HL-60/S4 treated with phorbol 12-myristate 13-acetate at 8.2 ng/mL for 4 days and 3 days (cell line): ENCODE results near the gene XK.

ENCODE experiments used
- in situ Hi-C: fragments of 300-500 bp; cut with MboI; formaldehyde crosslinking; loops from 2 replicates; pipeline ENCODE4 v1.15.0; 2022; ENCODE audit warnings: low sequenced_read_pairs

XK gene

DNA sequence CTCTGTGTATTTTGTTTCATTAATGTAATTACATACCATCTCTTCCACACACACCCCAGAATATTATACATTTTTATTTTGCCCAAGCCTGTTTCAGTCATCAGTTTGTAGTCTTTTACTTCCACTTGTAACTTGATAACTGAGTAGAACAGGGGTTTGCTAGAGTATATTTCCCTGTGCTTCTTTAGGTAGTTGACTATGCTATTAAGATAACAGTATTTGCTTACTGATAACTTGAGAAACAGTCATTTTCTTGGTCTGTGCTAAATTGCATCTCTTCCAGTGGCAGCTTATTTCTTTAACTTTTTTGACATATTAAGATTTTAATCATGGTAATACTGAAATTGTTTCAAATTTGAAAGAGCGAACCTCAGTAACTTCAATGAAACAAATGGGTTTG lies 7.0 kb upstream of the XK start:
- in situ Hi-C loops, result no loop called here

DNA sequence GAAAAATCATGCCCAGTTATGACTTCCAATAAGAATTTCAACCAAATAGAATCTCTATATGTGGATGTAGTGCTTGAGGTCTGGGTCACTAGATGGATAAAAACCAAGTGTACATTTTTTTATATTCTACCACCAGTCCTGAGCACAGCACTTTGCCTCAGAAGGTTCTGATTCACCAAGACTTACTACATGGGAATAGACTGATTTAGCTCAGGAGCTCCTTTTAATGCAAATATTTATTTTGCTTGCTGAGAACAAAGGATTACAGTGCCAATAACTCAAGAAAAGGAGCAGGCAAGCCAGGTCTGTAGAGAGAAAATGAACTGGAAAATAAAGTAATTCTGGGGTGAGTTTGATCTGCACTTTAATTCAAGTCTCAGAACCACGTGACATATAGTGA lies 6.4 kb upstream of the XK start:
- in situ Hi-C loops, result no loop called here

DNA sequence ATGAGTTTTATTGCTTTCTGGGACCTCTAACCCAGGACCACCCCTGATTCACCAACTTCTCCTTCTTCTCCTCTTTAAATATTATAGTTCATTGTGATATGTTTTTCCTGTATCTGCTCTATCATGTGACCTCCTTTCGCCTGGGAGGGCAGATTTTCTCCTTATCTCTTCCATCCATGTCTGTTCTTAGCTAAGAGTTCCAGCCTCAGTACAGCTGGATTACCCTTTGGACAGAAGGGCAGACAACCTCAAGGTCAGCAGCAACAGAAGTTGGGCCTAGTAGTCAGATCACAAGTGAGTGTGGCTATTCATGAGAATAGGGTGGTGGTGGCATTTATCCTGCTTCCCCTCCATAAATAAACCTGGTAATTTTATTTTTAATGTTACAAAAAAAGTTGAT lies 5.7 kb upstream of the XK start:
- in situ Hi-C loops, result no loop called here

DNA sequence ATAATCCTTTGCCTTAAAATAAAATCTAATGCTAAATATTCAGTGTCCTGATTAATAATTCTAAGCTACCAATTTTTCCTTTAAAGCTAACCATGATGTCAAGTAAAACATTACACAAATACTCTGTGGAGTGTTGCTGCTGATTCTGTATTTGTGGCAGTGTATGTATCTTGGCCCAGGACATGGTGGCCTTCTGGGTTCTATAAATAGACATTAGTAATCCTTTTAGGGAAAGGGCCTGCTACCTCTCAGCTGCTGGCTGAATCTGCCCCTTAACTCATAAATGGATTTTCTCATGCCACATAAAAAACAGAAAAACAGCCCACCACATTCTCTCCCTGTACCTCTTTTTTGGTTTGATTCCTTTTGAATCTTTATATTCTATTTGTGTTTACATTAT lies 1.2 kb upstream of the XK start:
- in situ Hi-C loops, result no loop called here

DNA sequence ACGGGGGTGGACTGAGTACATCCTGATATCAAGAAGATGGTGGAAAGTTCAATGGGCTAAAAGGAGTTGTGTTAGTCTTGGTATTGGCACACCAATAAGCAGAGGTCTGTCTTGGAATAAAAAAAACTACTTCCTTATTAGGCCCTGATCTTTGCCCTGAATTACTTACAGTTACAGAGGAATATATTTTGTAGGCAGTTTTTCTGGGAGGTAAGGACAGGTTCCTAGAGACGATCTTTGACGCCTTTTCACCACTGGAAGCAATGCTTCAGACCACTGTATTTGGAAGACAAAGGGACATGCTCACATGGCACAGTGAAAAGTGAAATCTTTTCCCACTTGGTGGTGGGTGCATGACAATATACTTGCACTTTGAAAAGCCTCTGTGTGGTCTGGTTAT lies 618 bp upstream of the XK start:
- in situ Hi-C loops, result no loop called here

DNA sequence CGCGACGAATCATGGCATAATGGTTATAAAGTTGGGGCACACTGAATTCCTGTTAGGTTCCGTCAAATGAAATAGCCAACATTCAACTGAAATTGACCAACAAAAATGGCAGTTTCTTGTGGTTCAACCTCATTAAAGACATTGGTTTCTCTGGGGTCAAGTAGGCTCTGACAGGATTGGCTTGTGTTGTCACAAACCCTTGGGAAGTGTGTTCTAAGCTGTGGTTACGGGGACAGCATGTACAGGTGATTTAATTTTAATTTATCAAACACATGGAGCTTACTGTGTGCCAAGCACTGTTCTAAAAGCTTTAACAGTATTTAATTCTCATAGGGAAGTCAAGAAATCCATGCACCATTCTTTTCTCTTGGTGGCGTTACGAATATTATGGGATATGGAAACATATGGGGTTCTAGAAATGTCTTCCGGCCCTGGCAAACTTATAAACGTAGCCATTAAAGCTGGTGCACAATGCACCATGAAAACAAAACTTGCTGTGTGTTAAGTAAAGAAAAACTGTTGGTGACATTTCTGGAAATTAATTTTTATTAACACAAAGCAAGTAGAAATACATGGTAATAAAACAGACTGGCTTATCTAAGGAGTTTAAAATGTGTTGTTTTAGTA lies 891 bp downstream of the XK start:
- in situ Hi-C loops, result no loop called here

DNA sequence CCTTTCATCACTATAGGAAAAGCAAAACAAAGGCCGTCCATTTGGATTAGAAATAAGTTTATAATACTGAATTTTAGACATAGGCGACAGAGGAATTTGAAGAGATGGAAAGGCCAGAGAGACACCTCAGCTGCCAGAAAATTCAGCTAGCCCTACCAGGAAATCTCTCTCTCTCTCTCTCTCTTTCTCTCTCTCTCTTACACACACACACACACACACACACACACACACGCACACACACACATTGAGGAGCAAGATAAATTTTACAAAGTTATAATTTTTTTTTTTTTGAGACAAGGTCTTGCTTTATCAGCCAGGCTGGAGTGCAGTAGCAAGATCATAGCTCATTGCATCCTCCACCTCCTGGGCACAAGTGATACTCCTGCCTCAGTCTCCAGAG lies 1.4 kb downstream of the XK start:
- in situ Hi-C loops, result no loop called here

DNA sequence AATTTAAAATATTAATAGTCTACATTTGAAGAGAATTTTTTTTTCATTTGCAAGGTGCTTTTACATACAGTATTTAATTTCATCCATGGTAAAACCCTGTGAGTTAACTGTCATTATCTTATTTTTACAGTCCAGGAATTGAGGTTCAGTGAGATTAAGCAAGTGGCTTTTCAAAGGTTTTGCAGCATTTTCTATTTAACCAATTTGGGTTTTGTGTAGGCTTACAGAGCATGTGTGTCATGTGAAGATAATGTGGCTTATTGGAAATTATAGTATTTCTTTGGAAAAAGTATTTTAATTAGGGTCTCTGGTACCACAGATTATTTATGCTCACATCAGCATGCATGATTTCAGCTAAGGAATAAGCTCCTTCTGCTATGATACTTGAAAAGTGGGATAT lies 4.5 kb downstream of the XK start:
- in situ Hi-C loops, result no loop called here

DNA sequence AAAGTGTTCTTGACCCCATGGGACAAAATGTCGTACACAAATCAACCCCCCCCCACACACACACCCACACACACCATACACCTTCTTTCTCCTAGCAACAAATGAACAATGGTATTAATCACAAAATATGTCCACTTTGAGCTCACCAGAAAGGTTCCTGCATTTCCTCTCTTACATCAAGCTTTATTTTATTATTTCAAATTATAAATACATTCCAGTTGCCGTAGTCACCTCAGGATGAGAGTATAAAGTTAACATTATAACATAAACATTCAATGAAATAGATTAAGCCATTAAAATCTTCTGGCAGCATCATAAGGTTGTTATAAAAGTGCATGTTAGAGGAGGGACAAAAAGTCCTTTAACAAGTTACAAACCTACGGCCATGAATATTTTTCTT lies 7.3 kb downstream of the XK start:
- in situ Hi-C loops, result no loop called here

DNA sequence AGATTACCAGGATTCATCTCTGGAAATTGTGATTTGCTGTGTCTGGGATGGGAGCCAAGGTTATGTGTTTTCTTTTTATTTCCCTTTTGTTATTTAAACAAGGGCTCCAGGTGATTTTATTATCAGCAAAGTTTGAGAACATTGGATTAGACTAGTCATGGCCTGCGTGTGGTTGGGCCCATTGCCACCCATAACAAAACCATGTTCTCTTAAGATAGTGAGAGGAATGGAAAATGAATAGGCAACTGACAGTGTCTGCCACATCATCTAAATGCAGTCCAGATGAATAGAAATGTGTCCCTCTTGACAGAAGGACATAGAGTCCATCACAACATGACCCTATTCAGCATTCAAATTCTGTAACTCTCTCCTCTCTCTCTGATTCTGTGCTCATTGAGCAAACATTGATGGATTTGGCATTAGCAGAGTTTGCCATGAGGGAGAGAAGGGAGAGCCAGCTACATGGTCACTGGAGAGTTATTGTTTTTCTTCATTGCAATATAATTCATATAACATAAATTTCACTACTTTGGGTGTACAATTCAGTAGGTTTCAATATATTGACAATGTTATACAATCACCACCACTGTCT lies 11.7 kb downstream of the XK start:
- in situ Hi-C loops, result no loop called here

DNA sequence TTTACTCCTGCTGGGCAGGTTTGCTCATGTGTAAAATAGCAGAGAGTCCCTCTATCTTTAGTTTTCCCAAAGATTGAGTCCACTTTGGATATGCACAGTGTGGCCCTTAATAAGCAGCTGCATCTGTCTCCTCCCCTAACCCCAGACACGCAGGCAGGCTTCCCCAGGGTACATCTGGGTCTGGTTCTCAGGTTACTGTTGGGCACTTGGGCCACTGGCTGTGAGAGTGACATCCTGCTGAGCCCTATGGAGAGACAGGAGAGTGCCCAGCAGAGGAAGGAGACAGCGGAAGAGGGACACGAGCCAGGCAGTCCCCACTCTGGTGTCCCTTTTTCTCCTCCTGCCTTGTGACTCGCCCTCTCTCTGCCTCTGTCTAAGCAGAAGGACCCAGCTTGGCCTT lies 16.0 kb downstream of the XK start:
- in situ Hi-C loops, result no loop called here

DNA sequence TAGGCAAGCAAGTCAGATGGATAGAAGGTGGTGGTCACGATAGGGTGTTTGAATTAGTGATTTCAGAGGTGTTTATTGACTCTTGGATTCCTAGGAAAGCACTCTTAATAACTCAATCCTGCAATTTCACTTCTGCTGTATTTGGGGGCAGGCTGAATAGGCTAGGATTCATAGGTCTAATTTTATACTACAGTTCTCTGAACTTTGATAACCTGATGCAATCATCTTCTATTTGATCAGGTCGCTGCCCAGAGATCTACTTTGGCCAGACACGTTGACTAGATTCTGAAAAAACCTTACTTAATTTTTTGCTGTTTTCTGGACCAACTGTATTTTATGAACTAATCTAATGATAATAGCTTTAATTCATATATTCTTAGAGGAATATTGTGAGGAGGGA lies 26.4 kb downstream of the XK start:
- in situ Hi-C loops, result no loop called here

DNA sequence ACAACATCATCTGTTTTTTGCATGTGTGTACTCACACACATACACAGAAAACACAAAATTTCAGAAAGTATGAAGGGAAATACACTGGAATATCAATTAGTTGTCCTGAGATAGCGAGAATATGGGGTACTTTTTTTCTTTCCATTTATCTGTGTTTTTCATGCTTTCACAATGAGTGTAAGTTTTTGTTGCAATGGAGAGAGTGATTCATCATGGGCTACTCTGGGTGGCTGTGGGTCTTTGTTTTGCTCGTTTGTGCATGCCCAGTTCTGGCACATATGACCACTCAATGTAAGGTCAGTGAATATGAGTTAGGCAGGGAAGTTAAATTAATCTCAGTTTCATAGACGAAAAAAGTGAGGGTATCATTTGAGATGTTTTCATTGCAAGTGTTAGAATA lies 26.9 kb downstream of the XK start:
- in situ Hi-C loops, result no loop called here

DNA sequence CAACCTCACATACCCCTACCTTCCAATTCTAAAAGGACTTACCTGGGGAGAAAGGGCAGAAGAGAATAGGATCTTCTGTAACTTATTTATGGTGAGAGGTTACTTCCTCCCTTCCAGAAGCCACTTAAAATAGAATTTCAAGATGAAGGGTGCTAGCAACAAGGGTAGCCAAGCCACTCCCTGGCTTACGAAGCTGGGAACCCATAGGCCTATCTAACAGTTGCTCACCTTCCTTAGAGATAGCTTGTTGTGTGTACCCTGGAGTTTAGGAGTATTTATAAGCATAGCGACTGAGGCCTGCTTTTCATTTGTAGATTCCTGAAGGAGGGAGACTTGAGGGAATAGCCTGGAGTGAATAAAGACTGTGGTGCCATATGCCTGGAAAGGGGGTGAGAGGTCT lies 28.9 kb downstream of the XK start:
- in situ Hi-C loops, result no loop called here

DNA sequence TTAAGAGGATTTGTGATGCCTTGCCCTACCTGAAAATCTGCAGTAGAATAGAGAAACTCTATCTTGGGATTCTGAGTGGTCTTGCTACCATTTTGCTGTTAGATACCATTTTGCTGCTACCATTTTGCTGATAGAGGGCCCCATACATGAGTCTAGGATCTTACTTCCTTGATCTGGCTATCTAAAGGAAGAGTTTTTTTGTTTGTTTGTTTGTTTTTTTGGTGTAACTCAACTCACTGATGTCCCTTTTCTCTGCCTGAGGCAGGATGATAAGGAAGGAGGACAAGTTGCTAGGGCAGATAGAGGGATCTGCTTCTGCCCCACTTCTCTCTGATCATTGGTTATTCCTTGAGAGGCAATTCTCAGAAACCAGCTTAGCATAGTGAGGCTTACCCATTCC lies 31.0 kb downstream of the XK start:
- in situ Hi-C loops, result no loop called here

DNA sequence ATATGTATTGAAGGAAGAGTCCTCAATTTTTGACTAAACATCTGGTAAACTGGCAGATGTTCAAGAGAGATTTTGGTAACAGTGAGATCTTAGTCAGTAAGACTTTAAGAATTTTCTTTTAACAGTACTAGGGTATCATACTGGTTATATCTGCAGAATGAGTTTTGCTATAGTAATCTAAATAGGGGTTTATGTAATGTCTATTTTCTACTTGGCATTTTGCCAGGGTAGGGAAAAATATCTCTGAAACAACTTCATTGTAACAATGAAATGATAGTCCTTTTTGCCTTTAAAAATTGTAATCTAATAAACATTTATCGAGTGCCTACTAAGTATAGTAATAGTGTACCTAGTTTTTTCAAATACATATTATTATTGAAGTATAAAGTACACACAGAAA lies 32.1 kb downstream of the XK start:
- in situ Hi-C loops, result no loop called here

DNA sequence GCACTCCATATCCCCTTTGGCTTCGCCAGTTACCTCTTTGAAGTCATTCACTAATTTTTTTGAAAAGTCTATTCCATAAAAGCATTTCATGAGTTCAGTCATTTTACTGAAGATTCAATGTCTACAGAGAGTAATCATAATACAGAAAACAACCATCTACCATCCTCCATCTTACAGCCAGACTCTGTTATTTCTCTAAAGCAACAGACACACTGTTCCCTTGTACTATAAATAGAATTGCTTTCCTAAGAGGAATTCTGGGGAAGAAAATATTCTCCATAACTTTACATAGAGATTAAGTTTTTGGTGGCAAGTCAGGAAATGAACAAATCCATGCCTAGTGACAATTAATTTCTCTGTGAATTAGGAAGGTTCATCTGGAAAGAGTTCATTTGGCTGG lies 37.0 kb downstream of the XK start:
- in situ Hi-C loops, result no loop called here

DNA sequence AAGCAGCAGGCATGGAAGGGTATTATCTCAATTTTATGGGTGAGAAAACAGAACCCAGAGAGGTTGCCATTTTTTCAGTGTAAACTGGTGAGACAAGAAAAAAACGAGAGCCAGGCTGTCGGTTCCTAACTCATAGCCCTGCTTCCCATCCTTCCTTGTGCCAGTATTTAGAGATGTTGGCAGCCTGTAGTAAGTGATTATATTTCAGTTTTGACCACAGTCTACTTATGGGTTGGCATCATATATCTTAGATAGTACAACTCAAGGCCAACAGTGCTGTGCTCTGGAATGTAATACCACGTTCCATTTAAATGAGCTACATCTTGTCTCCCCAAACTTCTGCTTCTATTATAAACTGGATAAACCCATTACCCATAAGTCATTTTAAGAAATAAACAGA lies 40.8 kb downstream of the XK start:
- in situ Hi-C loops, result no loop called here

DNA sequence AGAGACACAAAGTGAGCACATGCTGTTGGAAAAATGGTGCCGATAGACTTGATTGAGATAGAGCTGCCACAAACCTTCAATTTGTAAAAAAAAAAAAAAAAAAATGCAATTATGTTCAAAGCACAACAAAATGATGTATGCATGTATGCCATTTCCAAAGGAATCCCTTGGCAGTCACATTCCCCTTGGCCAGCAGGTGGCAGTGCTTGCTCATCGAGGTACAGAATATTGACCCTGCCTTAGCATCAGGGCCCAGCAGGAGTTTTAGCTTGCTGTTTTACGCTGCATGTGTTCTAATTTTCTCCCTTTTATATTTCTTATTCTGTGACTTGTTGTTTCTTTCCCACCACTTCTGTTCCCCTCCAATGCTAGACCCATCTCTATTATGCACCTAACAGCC lies 59.8 kb downstream of the XK start:
- in situ Hi-C loops, result loop anchor here (10.0 kb wide), 1 partner anchor 79 kb away; no protein-coding TSS in a partner anchor

DNA sequence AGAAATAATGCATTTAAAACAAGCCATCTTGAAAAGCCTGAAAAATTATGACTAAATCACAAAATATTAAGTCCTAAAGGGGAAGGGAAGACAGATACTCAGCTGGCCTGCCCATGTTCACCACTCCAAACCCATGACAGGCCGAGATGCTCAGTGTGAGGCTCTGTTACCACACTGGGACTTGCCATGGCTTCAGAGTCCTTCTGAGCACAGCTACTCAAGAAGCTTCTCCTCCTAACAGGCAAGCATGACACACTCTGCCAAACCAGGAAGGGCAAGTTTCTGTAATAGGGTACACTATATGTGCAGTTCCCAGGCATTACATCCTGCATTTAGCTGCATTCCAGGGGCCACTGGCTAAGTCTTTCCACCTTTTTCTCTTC lies 60.2 kb downstream of the XK start:
- in situ Hi-C loops, result loop anchor here (10.0 kb wide), 1 partner anchor 79 kb away; no protein-coding TSS in a partner anchor

DNA sequence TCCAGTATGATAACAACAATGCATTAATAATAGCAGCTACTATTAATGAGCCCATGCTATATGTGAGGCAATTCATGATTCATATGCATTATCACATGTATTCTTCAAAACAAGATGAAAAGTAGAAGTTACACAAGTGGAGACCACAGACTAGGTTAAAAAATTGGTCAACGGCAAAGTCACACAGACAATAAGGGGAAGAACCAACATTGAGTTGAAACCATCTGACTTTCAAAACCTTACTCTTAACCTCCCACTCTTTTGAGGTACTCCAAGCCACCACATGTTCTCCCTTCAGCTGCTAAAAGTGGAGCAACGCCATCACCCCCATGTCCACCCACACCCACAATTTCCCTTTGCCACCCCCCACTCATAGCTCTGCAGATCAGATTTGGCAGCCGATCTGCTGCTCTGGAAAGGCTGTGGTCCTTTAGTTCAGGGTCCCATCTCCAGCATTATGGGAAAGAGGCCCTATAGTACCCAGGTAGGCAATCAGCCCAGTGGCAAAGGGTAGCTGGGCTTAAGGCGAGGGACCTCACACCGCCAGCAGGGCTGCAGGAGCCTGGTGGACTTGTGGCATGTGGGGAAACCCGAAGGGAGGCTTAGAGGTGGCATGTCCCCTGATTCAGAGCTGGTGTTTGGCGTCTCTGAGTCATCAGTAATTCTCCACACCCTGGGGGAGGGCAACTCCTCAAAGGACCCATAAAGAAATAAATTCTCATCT lies 60.8 kb downstream of the XK start:
- in situ Hi-C loops, result loop anchor here (10.0 kb wide), 1 partner anchor 78 kb away; no protein-coding TSS in a partner anchor

DNA sequence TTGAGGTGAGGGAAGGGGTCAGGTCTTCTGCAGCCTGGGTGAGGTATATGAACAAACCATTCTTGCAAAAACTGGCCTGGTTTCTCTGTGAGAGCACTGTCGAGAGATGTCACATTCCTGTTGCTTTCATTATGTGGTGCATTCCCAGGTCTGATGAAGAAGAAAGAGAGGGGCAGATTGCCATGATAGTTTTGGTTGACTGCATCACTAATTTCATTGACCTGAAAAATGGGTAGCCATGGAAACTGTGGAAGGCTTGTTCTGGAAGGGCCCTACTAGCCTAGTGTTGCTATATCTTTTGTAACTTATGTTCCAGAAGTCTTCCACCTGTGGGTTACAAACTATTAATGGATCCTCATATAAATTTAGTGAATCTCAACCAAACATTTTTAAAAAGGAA lies 61.4 kb downstream of the XK start:
- in situ Hi-C loops, result loop anchor here (10.0 kb wide), 1 partner anchor 78 kb away; no protein-coding TSS in a partner anchor
